ENCODE data around the gene DOCK10. TPM values are rescaled to one million over a fixed set of nuclear protein-coding genes. Genes with fewer than 3 reads are reported as not detected.
A peak's percentile ranks its signal among the peaks of the same experiment; 100 is the strongest.

Gene DOCK10
- total RNA-seq, 1 experiment from 2014 or later: 5.8 TPM

- H3K4me1 ChIP-seq (ENCODE audit: control insufficient read depth, insufficient read depth, low read length): peaks cover 5% of the 10 kb centered on the region; the same call in 1 of the 2 replicates
- no TSS peak for BruUV-seq (replicated peaks)
- H3K36me3 ChIP-seq (ENCODE audit: control insufficient read depth, insufficient read depth, low read length): no peaks in the 10 kb centered on the region
- intact Hi-C loops (cut with micrococcal nuclease; ENCODE audit: unreplicated experiment): no loop called here
- no peaks in the 10 kb centered on the region for H3K9me3 ChIP-seq (ENCODE audit: control insufficient read depth, insufficient read depth, low read depth, low read length)
- no peak for ATAC-seq
- ChIA-PET CTCF (interaction anchor here (0.6 to 0.7 kb wide), 2 partner anchors 388 to 1394 kb away, joined by 3 read pairs; no protein-coding TSS in a partner anchor), POLR2A (interaction anchor here (0.6 kb wide), 2 partner anchors 26 to 216 kb away, joined by 5 to 8 read pairs; no protein-coding TSS in a partner anchor)
- TF ChIP-seq REST (IDR thresholded peaks at IDR 0.05; ENCODE audit: insufficient read depth in 1 of 2, low read depth in 2 of 2, low read length in 1 of 2) (0 out of 4 replicates have a peak, but pooled peaks of 1 of the 2 experiments have one; percentile 41), SIN3A (IDR thresholded peaks at IDR 0.05; ENCODE audit: borderline replicate concordance, insufficient read depth, low read depth, low read length) (no peak)
- H3K27me3 ChIP-seq (ENCODE audit: control insufficient read depth, insufficient read depth, low read length): peaks cover 46% of the 10 kb centered on the region
- in situ Hi-C loops (cut with HindIII; ENCODE audit: low pct_unique_long_range_greater_than_20kb, low sequenced_read_pairs): no loop called here
- H3K4me3 ChIP-seq (ENCODE audit: low read depth in 2 of 2, low read length in 2 of 2): no peak overlapping the region
- no peak for DNase-seq (ENCODE audit: low read depth, low spot score)
- no peak overlapping the region for H3K27ac ChIP-seq (ENCODE audit: low read length)
Observed at GRCh38 chr2:225040142-225040541, 2.1 kb downstream of the DOCK10 start.

- H3K4me1 ChIP-seq (ENCODE audit: control insufficient read depth, insufficient read depth, low read length): peaks cover 5% of the 10 kb centered on the region; the same call in 1 of the 2 replicates
- peaks cover 28% of the 10 kb centered on the region for H3K27me3 ChIP-seq (ENCODE audit: control insufficient read depth, insufficient read depth, low read length)
- intact Hi-C loops (cut with micrococcal nuclease; ENCODE audit: unreplicated experiment) (no loop called here), in situ Hi-C loops (cut with HindIII; ENCODE audit: low pct_unique_long_range_greater_than_20kb, low sequenced_read_pairs) (no loop called here)
- no peak overlapping the region for H3K4me3 ChIP-seq (ENCODE audit: low read depth in 2 of 2, low read length in 2 of 2)
- no peaks in the 10 kb centered on the region for H3K9me3 ChIP-seq (ENCODE audit: control insufficient read depth, insufficient read depth, low read depth, low read length)
- no peaks in the 10 kb centered on the region for H3K36me3 ChIP-seq (ENCODE audit: control insufficient read depth, insufficient read depth, low read length)
- ATAC-seq (no peak), DNase-seq (ENCODE audit: low read depth, low spot score) (no peak)
- BruUV-seq (replicated peaks): no TSS peak
- POLR2A ChIA-PET: no interaction called here
- TF ChIP-seq POLR2AphosphoS5 (IDR thresholded peaks at IDR 0.05; ENCODE audit: low read depth, low read length): no peak
- TF ChIP-seq REST (IDR thresholded peaks at IDR 0.05; ENCODE audit: insufficient read depth in 1 of 2, low read depth in 2 of 2, low read length in 1 of 2): no peak
- TF ChIP-seq TCF7L2 (IDR thresholded peaks at IDR 0.05; ENCODE audit: low read depth, low read length): no peak
- no peak for TF ChIP-seq CTCF (IDR thresholded peaks at IDR 0.05)
- no peak for TF ChIP-seq SIN3A (IDR thresholded peaks at IDR 0.05; ENCODE audit: borderline replicate concordance, insufficient read depth, low read depth, low read length)
- CTCF ChIA-PET: no interaction called here
- no peak overlapping the region for H3K27ac ChIP-seq (ENCODE audit: low read length)
Observed at GRCh38 chr2:225038231-225038523, 4.1 kb downstream of the DOCK10 start.

Measured in Panc1 (cell line).